Measurements from ENCODE around the gene ATP6V1C2. TPM values are rescaled to one million over a fixed set of nuclear protein-coding genes. Genes with fewer than 3 reads are reported as not detected.

The ATP6V1C2 gene
- total and polyA plus RNA-seq, 4 donors = 0.13 to 2.5 (median 1.1) TPM

DNA sequence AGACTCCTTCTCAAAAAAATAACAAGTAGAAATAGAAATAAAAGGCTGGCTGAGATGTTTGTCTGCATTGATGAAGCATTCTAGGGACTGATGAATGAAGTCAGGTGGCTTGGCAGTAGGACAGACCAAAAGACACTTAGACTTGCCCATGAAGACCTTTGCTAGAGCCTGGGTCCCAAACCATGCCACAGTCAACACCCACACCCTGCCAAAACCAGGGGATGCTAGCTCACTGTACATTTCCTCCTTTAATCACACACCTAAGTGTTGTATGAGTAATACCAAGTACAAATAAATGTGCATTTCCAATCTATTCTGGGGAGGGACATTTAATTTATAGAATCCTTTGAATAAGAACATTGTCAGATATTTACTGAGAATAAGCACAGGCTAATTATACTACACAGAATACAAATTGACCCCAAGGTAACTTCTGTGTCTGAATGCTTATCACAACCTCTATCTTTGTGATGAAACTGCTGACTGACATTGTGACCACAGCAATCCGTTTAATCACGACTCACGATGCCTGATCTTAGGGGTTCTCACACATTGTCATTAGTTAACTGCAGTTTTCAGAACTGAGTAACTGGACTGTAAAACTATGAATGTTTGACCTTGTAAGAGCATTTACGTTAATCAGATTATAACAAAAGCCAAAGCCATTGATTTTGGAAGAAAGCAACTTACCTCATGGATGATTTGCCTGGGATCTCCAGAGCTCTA lies 21.2 kb upstream of the ATP6V1C2 start:
- DNase-seq (no peak), ATAC-seq (ENCODE audit: low FRiP score) (no peak)
- no peaks in the 10 kb centered on the region for H3K9me3 ChIP-seq (ENCODE audit: control insufficient read depth, low read length)
- intact Hi-C loops (cut with DNase I) = no loop called here
- no peaks in the 10 kb centered on the region for H3K36me3 ChIP-seq (ENCODE audit: control insufficient read depth in 1 of 2, insufficient read depth in 2 of 2, low read length in 1 of 2)
- no peaks in the 10 kb centered on the region for H3K4me1 ChIP-seq (ENCODE audit: control insufficient read depth in 1 of 2, insufficient read depth in 2 of 2, low read length in 2 of 2)
- no peak overlapping the region for H3K27ac ChIP-seq (ENCODE audit: low read depth in 1 of 2, low read length in 2 of 2)
- 74 to 79% methylated on average over 4 of the region's 4 CpGs for WGBS, 2 donors
- no peak overlapping the region for H3K4me3 ChIP-seq (ENCODE audit: low read length in 2 of 2)
- H3K27me3 ChIP-seq (ENCODE audit: control insufficient read depth in 1 of 2, insufficient read depth in 2 of 2, low read length in 1 of 2) = no peaks in the 10 kb centered on the region

DNA sequence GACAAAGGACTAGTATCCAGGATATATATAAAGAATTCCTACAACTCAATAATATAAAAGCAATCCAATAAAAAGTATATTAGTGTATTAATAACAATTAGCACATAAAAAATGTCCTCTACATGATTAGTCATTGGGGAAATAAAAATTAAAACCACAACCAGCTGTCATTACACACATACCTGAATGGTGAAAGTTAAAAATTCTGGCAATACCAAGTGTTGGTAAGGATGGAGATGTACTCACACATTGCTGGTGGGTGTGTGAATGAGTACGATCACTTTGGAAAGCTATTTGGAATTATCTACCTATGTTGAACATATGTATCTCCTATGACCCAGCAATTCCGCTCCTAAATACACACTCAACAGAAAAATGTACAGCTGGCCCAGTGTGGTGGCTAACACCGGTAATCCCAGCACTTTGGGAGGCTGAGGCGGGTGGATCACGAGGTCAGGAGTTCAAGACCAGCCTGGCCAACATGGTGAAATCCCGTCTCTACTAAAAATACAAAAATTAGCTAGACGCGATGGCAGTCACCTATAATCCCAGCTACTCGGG lies 17.3 kb upstream of the ATP6V1C2 start:
- peak in 1 of 2 donors; percentile 24 for DNase-seq
- no peak overlapping the region for H3K27ac ChIP-seq (ENCODE audit: low read depth in 1 of 2, low read length in 2 of 2)
- whole genome bisulfite sequencing, 2 donors = 87 to 90% methylated on average over 9 of the region's 9 CpGs
- no peak for ATAC-seq (ENCODE audit: low FRiP score)
- H3K36me3 ChIP-seq (ENCODE audit: control insufficient read depth in 1 of 2, insufficient read depth in 2 of 2, low read length in 1 of 2) = no peaks in the 10 kb centered on the region
- no peaks in the 10 kb centered on the region for H3K27me3 ChIP-seq (ENCODE audit: control insufficient read depth in 1 of 2, insufficient read depth in 2 of 2, low read length in 1 of 2)
- intact Hi-C loops (cut with DNase I) = no loop called here
- H3K4me3 ChIP-seq (ENCODE audit: low read length in 2 of 2) = no peak overlapping the region
- no peaks in the 10 kb centered on the region for H3K4me1 ChIP-seq (ENCODE audit: control insufficient read depth in 1 of 2, insufficient read depth in 2 of 2, low read length in 2 of 2)
- H3K9me3 ChIP-seq (ENCODE audit: control insufficient read depth, low read length) = no peaks in the 10 kb centered on the region

GRCh38 chr2:10706033-10706432 lies 15.4 kb upstream of the ATP6V1C2 start:
- H3K4me3 ChIP-seq (ENCODE audit: low read length in 2 of 2) = no peak overlapping the region
- ATAC-seq (ENCODE audit: low FRiP score) = no peak
- 93 to 94% methylated on average over 5 of the region's 5 CpGs for WGBS, 2 donors

DNA sequence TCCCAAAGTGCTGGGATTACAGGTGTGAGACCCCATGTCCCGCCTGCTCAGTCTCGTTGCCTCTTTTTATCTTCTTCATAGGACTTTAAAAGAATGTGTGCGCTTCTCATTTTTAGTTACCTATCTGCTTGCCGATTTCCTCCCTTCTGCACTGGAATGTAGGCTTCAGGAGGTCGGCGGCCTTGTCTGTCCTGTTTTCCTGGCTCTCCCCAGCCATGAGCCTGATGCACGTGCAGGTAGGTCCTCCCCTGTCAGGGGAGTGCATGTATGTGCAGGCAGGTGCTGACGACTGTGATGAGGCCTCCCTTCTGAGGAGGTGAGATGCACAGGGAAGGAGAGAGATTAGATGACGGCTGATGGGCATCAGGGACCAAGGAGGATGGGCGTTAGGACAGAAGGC lies 13.6 kb upstream of the ATP6V1C2 start:
- no peak for ATAC-seq (ENCODE audit: low FRiP score)
- peak in 1 of 2 donors; percentile 15 for DNase-seq
- intact Hi-C loops (cut with DNase I) = no loop called here
- whole genome bisulfite sequencing, 2 donors = 73 to 76% methylated on average over 10 of the region's 10 CpGs
- Histone ChIP-seq H3K9me3 (ENCODE audit: control insufficient read depth, low read length) (no peaks in the 10 kb centered on the region), H3K27ac (ENCODE audit: low read depth in 1 of 2, low read length in 2 of 2) (no peak overlapping the region), H3K4me1 (ENCODE audit: control insufficient read depth in 1 of 2, insufficient read depth in 2 of 2, low read length in 2 of 2) (no peaks in the 10 kb centered on the region), H3K4me3 (ENCODE audit: low read length in 2 of 2) (no peak overlapping the region), H3K27me3 (ENCODE audit: control insufficient read depth in 1 of 2, insufficient read depth in 2 of 2, low read length in 1 of 2) (no peaks in the 10 kb centered on the region), H3K36me3 (ENCODE audit: control insufficient read depth in 1 of 2, insufficient read depth in 2 of 2, low read length in 1 of 2) (no peaks in the 10 kb centered on the region)

More at GRCh38 chr2:10706033-10706432, 15.4 kb upstream of the ATP6V1C2 start:
- Histone ChIP-seq H3K9me3 (ENCODE audit: control insufficient read depth, low read length) (no peaks in the 10 kb centered on the region), H3K27ac (ENCODE audit: low read depth in 1 of 2, low read length in 2 of 2) (no peak overlapping the region), H3K4me1 (ENCODE audit: control insufficient read depth in 1 of 2, insufficient read depth in 2 of 2, low read length in 2 of 2) (no peaks in the 10 kb centered on the region), H3K36me3 (ENCODE audit: control insufficient read depth in 1 of 2, insufficient read depth in 2 of 2, low read length in 1 of 2) (no peaks in the 10 kb centered on the region), H3K27me3 (ENCODE audit: control insufficient read depth in 1 of 2, insufficient read depth in 2 of 2, low read length in 1 of 2) (no peaks in the 10 kb centered on the region)
- no peak for DNase-seq
- intact Hi-C loops (cut with DNase I) = no loop called here

GRCh38 chr2:10709290-10709939 lies 12.0 kb upstream of the ATP6V1C2 start:
- intact Hi-C loops (cut with DNase I) = no loop called here
- 18 to 21% methylated on average over 7 of the region's 7 CpGs for WGBS, 2 donors
- DNase-seq = peak in 1 of 2 donors; percentile 61
- ATAC-seq (ENCODE audit: low FRiP score) = no peak
- Histone ChIP-seq H3K36me3 (ENCODE audit: control insufficient read depth in 1 of 2, insufficient read depth in 2 of 2, low read length in 1 of 2) (no peaks in the 10 kb centered on the region), H3K4me3 (ENCODE audit: low read length in 2 of 2) (no peak overlapping the region), H3K27ac (ENCODE audit: low read depth in 1 of 2, low read length in 2 of 2) (no peak overlapping the region), H3K27me3 (ENCODE audit: control insufficient read depth in 1 of 2, insufficient read depth in 2 of 2, low read length in 1 of 2) (no peaks in the 10 kb centered on the region), H3K4me1 (ENCODE audit: control insufficient read depth in 1 of 2, insufficient read depth in 2 of 2, low read length in 2 of 2) (no peaks in the 10 kb centered on the region), H3K9me3 (ENCODE audit: control insufficient read depth, low read length) (no peaks in the 10 kb centered on the region)

DNA sequence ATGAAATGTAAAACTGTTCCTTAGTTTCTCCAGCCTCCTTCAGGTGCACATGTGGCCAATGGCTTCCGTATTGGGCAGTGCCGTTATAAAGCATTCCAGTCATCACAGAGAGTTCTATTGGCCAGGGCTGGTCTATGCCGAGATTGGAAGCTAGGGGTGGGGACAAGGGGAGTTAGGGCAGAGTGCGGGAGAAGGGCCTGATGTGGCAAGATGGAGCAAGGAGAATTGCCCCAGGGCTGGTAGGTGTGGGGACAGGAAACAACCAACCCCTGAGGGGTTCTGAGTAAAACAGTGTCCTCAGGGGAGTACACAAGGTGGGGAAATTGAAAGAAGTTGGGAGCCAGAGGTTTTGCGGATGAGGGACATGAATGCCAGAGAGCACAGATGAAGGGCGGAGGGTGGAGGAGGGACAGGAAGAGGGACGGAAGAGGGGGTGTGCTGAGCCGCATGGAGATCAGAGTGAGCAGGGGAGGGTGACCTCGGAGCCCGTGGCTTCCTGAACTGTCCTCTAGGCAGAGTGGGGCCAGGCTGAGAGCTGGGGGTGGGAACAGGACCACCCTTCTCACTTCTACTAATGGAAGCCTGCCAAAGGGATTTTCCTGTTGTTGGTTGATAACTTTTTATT lies 9.1 kb upstream of the ATP6V1C2 start:
- Histone ChIP-seq H3K9me3 (ENCODE audit: control insufficient read depth, low read length) (no peaks in the 10 kb centered on the region), H3K27ac (ENCODE audit: low read depth in 1 of 2, low read length in 2 of 2) (no peak overlapping the region), H3K36me3 (ENCODE audit: control insufficient read depth in 1 of 2, insufficient read depth in 2 of 2, low read length in 1 of 2) (no peaks in the 10 kb centered on the region), H3K27me3 (ENCODE audit: control insufficient read depth in 1 of 2, insufficient read depth in 2 of 2, low read length in 1 of 2) (no peaks in the 10 kb centered on the region), H3K4me3 (ENCODE audit: low read length in 2 of 2) (no peak overlapping the region), H3K4me1 (ENCODE audit: control insufficient read depth in 1 of 2, insufficient read depth in 2 of 2, low read length in 2 of 2) (no peaks in the 10 kb centered on the region)
- WGBS, 2 donors = 46 to 50% methylated on average over 10 of the region's 10 CpGs
- peak in 1 of 2 donors; percentile 34 for DNase-seq
- ATAC-seq (ENCODE audit: low FRiP score) = no peak
- intact Hi-C loops (cut with DNase I) = no loop called here

DNA sequence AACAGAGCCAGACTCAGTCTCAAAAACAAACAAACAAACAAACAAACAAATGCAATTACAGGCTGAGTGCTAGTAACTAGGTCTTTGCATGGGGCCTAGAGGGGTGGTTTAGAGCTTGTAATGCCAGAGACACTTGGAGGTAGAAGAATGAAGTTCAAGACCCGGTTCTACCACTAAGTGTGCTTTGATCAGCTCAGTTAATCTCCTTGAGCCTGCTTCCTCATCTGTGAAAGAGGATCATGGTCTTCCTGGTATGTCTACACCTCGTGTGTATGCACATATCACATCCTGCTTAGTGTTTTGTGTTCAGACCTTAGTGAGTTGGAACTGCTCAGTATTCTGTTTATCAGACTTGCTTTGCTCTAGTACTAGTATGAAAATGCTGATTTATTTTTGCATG lies 4.8 kb upstream of the ATP6V1C2 start:
- WGBS, 2 donors = 74 to 80% methylated on average over 2 of the region's 2 CpGs
- H3K9me3 ChIP-seq (ENCODE audit: control insufficient read depth, low read length) = no peaks in the 10 kb centered on the region
- no peaks in the 10 kb centered on the region for H3K36me3 ChIP-seq (ENCODE audit: control insufficient read depth in 1 of 2, insufficient read depth in 2 of 2, low read length in 1 of 2)
- no peaks in the 10 kb centered on the region for H3K27me3 ChIP-seq (ENCODE audit: control insufficient read depth in 1 of 2, insufficient read depth in 2 of 2, low read length in 1 of 2)
- DNase-seq = no peak
- no peak for ATAC-seq (ENCODE audit: low FRiP score)
- H3K4me3 ChIP-seq (ENCODE audit: low read length in 2 of 2) = no peak overlapping the region
- intact Hi-C loops (cut with DNase I) = loop anchor here in 1 of 2 donors (5.0 kb wide), 1 partner anchor 96 kb away; the partner anchor contains the start of gene PDIA6
- no peaks in the 10 kb centered on the region for H3K4me1 ChIP-seq (ENCODE audit: control insufficient read depth in 1 of 2, insufficient read depth in 2 of 2, low read length in 2 of 2)
- H3K27ac ChIP-seq (ENCODE audit: low read depth in 1 of 2, low read length in 2 of 2) = peak overlapping the region in 1 of 2 donors; percentile 66

- H3K36me3 ChIP-seq (ENCODE audit: control insufficient read depth in 1 of 2, insufficient read depth in 2 of 2, low read length in 1 of 2) = no peaks in the 10 kb centered on the region
- intact Hi-C loops (cut with DNase I) = loop anchor here in 1 of 2 donors (5.0 kb wide), 1 partner anchor 95 kb away; the partner anchor contains the start of gene PDIA6
- no peaks in the 10 kb centered on the region for H3K27me3 ChIP-seq (ENCODE audit: control insufficient read depth in 1 of 2, insufficient read depth in 2 of 2, low read length in 1 of 2)
- H3K4me1 ChIP-seq (ENCODE audit: control insufficient read depth in 1 of 2, insufficient read depth in 2 of 2, low read length in 2 of 2) = no peaks in the 10 kb centered on the region
- no peak overlapping the region for H3K4me3 ChIP-seq (ENCODE audit: low read length in 2 of 2)
- ATAC-seq (ENCODE audit: low FRiP score) = peak; percentile 75
- no peaks in the 10 kb centered on the region for H3K9me3 ChIP-seq (ENCODE audit: control insufficient read depth, low read length)
- peak in 1 of 2 donors; percentile 60 for DNase-seq
- WGBS, 2 donors = 3 to 4% methylated on average over 4 of the region's 4 CpGs
- H3K27ac ChIP-seq (ENCODE audit: low read depth in 1 of 2, low read length in 2 of 2) = peak overlapping the region; percentile 60 to 78
These were observed 3.8 kb upstream of the ATP6V1C2 start for GRCh38 chr2:10717628-10718027.

All from aorta (tissue), 5 donors.